ENCODE results near the gene EXD3. TPM values are rescaled to one million over a fixed set of nuclear protein-coding genes. Genes with fewer than 3 reads are reported as not detected.
A peak's percentile ranks its signal among the peaks of the same experiment; 100 is the strongest.

Gene EXD3
- total and polyA plus RNA-seq, 2 of the 13 experiments (the other 11 are each of a cell fraction or from before 2014, with no cell fraction given) = 2.7 to 4.8 TPM

GRCh38 chr9:137458194-137459151, 35.5 kb upstream of the EXD3 start:
- ChIA-PET CTCF (ENCODE audit: low intra/inter-chr PET ratio, low total read pairs) (no interaction called here), POLR2A (interaction anchor here (0.6 to 1.9 kb wide), 9 partner anchors 9 to 1096 kb away, joined by 3 to 12 read pairs (median 3); partner anchors contain the start of genes ENTPD8, EXD3, NOXA1 and TUBB4B)
- H3K27me3 ChIP-seq (ENCODE audit: control insufficient read depth in 1 of 2, insufficient read depth in 2 of 2, low read length in 2 of 2) = no peaks in the 10 kb centered on the region
- FAIRE-seq (no peak), DNase-seq (ENCODE audit: low spot score) (no peak), ATAC-seq (no peak)
- H3K36me3 ChIP-seq (replicated peaks in 1 of 2; ENCODE audit: control insufficient read depth in 1 of 2, insufficient read depth in 2 of 2, low read length in 2 of 2) = peaks cover 4 to 22% of the 10 kb centered on the region in 2 experiments; a peak in 4 of 5 replicates
- in situ Hi-C loops (cut with HindIII; ENCODE audit: extremely low pct_ligation_motif_present, low pct_unique_long_range_greater_than_20kb) (no loop called here), intact Hi-C loops (cut with micrococcal nuclease; ENCODE audit: unreplicated experiment) (no loop called here)
- H3K79me2 ChIP-seq (ENCODE audit: insufficient read depth, low read length) = peaks cover 31% of the 10 kb centered on the region
- H3K4me1 ChIP-seq (ENCODE audit: insufficient read depth, low read length) = peaks cover 79% of the 10 kb centered on the region
- no TSS peak for BruUV-seq (replicated peaks)
- H4K20me1 ChIP-seq (ENCODE audit: insufficient read depth, low read length) = peaks cover 11% of the 10 kb centered on the region; the same call in 1 of the 2 replicates
- no peak overlapping the region for H2AFZ ChIP-seq (ENCODE audit: low read length)
- H3K9ac ChIP-seq (ENCODE audit: insufficient read depth, low read depth, low read length) = peak overlapping the region; percentile 97
- WGBS (ENCODE audit: low lambda C conversion rate) = no CpG with 5 or more reads among the region's 88 CpGs
- H3K4me3 ChIP-seq (replicated peaks in 1 of 3; ENCODE audit: insufficient read depth in 1 of 3, low read depth in 2 of 3, low read length in 3 of 3) = peak overlapping the region; percentile 68 to 95 (median 95)
- peak overlapping the region; percentile 96 for H3K4me2 ChIP-seq (ENCODE audit: low read depth, low read length)
- peak overlapping the region; percentile 99 for H3K27ac ChIP-seq (ENCODE audit: extremely low read length, insufficient read depth, low read length)
- H3K9me3 ChIP-seq (ENCODE audit: low read length) = no peaks in the 10 kb centered on the region
- no peak for TF ChIP-seq NONO (IDR thresholded peaks at IDR 0.05)
- 0 out of 2 replicates have a peak, but pooled peaks have one; percentile 9 for TF ChIP-seq NONO (CRISPR knock-in tag; conservative IDR thresholded peaks at IDR 0.05)
- TF ChIP-seq ZNF451 (CRISPR knock-in tag; IDR thresholded peaks at IDR 0.05) = 0 out of 2 replicates have a peak, but pooled peaks have one; percentile 7
- peak; percentile 51 for TF ChIP-seq HNRNPK (IDR thresholded peaks at IDR 0.05; ENCODE audit: low read depth, low read length, poor library complexity, severe bottlenecking)
- 0 out of 2 replicates have a peak, but pooled peaks have one; percentile 1 for TF ChIP-seq ISL2 (CRISPR knock-in tag; IDR thresholded peaks at IDR 0.05)
- peak; percentile 15; the same call in 1 of the 2 replicates for TF ChIP-seq ZNF329 (CRISPR knock-in tag; IDR thresholded peaks at IDR 0.05; ENCODE audit: low read depth)
- TF ChIP-seq ZFP82 (CRISPR knock-in tag; IDR thresholded peaks at IDR 0.05; ENCODE audit: borderline replicate concordance) = 0 out of 2 replicates have a peak, but pooled peaks have one; percentile 59
- peak; percentile 43; the same call in 1 of the 2 replicates for TF ChIP-seq ZFY (CRISPR knock-in tag; IDR thresholded peaks at IDR 0.05)
- TF ChIP-seq GABPB1 (CRISPR knock-in tag; IDR thresholded peaks at IDR 0.05) = peak; percentile 18; the same call in 1 of the 2 replicates
- TF ChIP-seq POGK (CRISPR knock-in tag; conservative IDR thresholded peaks at IDR 0.05) = 0 out of 2 replicates have a peak, but pooled peaks have one; percentile 50
- TF ChIP-seq ARID4A (CRISPR knock-in tag; IDR thresholded peaks at IDR 0.05; ENCODE audit: borderline replicate concordance) = peak; percentile 54; the same call in 1 of the 2 replicates
- TF ChIP-seq ZNF263 (CRISPR knock-in tag; IDR thresholded peaks at IDR 0.05) = peak; percentile 80; the same call in 1 of the 2 replicates
- no peak for TF ChIP-seq ZNF275 (CRISPR knock-in tag; IDR thresholded peaks at IDR 0.05; ENCODE audit: borderline replicate concordance)
- peak; percentile 60; the same call in 1 of the 2 replicates for TF ChIP-seq ZNF546 (CRISPR knock-in tag; conservative IDR thresholded peaks at IDR 0.05)
